Mesodermal cell (in vitro differentiated cells): Measurements from ENCODE around the gene C5orf15.

ENCODE experiments used
- H3K27ac ChIP-seq: 2 replicates; pipeline ENCODE4 v1.7.0; 2013; ENCODE audit warnings: mild to moderate bottlenecking, low read depth, low read length, moderate library complexity; ENCODE audit not compliant: severe bottlenecking
- H3K36me3 ChIP-seq: 2 replicates; pipeline ENCODE4 v1.7.1; 2013; ENCODE audit warnings: mild to moderate bottlenecking, low read length, moderate library complexity; ENCODE audit not compliant: control insufficient read depth, insufficient read depth
- H3K4me1 ChIP-seq: one replicate; pipeline ENCODE4 v1.7.1; 2013; ENCODE audit warnings: mild to moderate bottlenecking, low read length; ENCODE audit not compliant: insufficient read depth, control insufficient read depth, poor library complexity, severe bottlenecking
- H3K4me3 ChIP-seq: 2 replicates; pipeline ENCODE4 v1.7.0; 2013; ENCODE audit warnings: low read length, control low read depth, mild to moderate bottlenecking; ENCODE audit not compliant: insufficient read depth, poor library complexity, severe bottlenecking; ENCODE audit errors: extremely low read depth
- H3K9me3 ChIP-seq: 2 replicates; pipeline ENCODE4 v1.7.1; 2013; ENCODE audit warnings: mild to moderate bottlenecking, low read length, moderate library complexity; ENCODE audit not compliant: control insufficient read depth
- WGBS, 2 experiments: methylation state at CpG; one replicate each; pipeline ENCODE4 v1.1.5; 2013; ENCODE audit warnings: missing lambda C conversion rate in 2 of 2; ENCODE audit not compliant: insufficient coverage in 2 of 2; 5-methylcytosine and 5-hydroxymethylcytosine counted together

Gene C5orf15

DNA sequence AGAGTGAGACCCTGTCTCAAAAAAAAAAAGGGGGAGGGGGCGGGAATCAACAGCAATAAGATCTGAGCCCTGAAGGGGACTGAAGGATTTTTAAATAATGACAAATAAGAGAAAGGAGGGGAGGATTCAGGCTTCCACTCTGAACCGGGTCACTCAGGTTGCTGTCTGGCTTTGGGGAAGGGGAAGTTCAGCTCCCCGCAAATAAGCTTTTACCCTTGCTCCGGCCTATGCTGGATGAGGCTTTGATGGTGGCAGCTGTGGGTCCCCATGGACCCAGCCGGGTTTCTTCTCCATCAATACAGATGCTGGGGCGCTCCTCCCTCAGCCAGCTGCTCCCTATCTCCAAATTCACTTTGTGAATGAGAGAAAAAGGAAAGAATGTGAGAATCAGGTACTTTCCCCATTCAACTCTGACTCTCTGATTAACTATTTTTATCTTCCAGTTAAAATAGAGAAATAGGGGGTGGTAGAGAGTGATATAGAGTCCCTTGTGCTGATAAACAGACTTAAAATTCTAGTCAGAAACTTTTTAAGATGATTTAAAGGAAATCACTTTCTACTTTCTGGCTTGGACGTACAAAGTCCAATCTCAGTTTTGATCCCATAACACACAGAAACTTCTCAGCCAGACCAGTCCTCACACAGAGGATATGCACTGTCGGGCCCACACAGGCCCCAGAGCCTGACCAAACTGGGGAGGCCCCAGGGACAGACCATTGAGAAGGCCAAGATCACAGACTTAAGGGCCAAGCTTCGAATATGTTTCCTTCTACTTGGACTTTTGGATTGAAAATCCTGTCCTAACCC lies 39.6 kb downstream of the C5orf15 start:
- no peaks in the 10 kb centered on the region for H3K36me3 ChIP-seq
- H3K9me3 ChIP-seq: no peaks in the 10 kb centered on the region
- no peak overlapping the region for H3K4me3 ChIP-seq
- H3K4me1 ChIP-seq: peaks cover 25% of the 10 kb centered on the region
- no peak overlapping the region for H3K27ac ChIP-seq
- 92 to 98% methylated on average over 4 to 5 of the region's 9 CpGs for WGBS, 2 experiments

DNA sequence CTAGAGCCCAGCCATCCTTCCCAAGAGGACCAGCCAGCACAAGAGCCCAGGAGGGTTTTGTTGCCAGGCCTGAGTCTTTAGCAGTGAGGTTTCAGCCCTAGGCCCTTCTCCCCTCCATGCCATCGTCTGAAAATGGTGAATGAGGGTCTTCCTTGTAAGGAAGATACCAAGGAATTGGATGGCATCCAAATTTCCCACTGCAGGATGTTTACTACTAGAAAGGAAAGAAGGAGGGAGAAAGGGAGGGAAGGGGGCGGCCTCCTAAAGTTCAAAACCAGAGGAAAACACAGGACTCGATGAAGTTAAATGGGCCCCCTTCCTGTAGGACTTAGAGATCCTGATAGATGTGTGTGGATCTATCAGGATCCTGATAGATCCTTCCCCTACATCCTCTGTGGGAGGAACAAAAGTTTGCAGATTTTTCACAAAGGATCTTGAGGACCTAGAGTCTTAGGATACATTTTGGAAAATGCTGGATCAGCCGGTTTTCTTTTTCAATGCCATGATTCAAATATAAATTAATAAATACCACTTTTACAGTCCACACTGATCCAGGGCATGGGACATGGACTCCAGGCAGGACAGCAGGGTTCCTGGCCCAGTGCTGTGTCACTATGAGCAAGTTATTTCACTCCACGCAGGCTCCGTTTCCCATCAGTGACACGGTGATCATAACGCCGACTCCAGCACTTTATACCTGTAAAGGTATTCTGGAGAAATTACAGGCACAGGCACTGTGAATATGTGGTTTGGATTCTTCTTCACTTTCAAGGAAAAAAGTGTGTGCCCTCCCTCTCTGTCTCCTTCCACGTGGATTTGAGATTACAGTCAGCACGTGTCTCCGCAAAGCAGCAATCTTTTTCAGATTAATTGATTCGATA lies 40.9 kb downstream of the C5orf15 start:
- no peaks in the 10 kb centered on the region for H3K9me3 ChIP-seq
- H3K36me3 ChIP-seq: no peaks in the 10 kb centered on the region
- no peak overlapping the region for H3K4me3 ChIP-seq
- WGBS, 2 experiments: 91 to 93% methylated on average over 10 to 11 of the region's 13 CpGs
- no peak overlapping the region for H3K27ac ChIP-seq
- peaks cover 25% of the 10 kb centered on the region for H3K4me1 ChIP-seq

DNA sequence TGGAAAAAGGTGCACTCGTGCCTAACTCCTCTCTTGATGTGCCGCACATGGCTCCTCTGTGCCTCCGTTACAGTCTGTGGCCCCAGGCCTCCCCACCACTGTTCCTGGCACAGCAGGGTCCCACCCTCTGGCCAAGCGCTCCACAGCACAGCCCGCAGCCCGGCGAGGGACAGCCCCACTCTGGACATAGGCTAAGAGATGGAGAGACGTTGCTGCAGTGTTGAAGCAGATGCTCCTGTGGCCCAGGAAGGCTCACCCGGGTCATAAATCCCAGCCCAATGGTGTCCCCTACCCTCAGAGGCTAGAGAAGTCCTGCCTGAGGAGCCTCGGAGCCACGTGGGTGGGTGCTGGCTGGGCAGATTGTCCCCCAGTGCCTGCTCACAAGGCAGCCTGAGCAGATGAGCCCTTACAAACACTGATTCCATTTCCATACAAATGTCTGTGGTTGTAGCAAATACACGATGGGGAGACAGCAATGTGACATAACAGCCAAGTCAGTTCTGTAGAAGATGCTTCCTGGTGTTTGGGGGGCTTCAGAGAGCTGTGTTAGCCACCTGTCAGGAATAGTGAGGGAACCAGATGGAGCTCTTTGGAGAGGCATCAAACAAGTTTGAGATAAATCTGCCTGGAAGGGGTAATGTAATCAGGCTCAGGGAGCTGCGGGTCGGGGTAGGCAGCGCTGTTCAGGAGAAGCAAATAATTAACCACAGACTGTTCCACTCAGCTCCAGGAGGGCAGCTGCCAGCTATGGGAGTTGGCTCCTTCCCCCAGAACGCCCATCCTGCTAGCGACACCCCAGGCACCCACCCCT lies 41.7 kb downstream of the C5orf15 start:
- no peak overlapping the region for H3K4me3 ChIP-seq
- H3K9me3 ChIP-seq: no peaks in the 10 kb centered on the region
- 89 to 95% methylated on average over 14 to 15 of the region's 17 CpGs for WGBS, 2 experiments
- H3K27ac ChIP-seq: no peak overlapping the region
- H3K4me1 ChIP-seq: peaks cover 25% of the 10 kb centered on the region
- no peaks in the 10 kb centered on the region for H3K36me3 ChIP-seq

DNA sequence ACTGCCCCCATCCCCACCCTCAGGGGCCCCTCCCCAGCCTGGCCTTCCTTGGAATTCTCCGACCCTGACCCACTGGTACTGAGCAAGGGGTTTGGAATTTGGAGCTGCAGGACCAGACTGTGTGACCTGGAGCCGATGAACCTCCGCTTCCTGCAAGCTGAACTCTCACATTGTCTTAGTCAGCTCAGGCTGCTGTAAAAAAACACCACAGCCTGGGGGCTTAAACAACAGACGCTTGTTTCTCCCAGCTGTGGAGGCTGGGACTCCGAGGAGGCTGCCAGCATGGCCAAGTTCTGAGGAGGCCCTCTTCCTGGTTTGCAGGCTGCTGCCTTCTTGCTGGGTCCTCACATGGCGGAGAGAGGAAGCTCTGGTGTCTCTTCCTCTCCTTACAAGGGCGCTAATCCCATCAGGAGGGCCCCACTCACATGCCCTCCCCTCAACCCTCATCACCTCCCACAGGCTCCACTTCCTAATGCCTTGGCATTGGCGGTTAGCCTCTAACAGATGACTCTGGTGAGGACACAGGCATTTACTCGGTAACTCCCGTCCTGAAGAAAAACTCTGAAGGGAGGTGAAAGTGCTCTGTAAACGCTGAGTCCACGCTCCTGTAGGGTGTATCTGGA lies 42.4 kb downstream of the C5orf15 start:
- Histone ChIP-seq H3K27ac (no peak overlapping the region), H3K4me1 (peaks cover 25% of the 10 kb centered on the region), H3K4me3 (no peak overlapping the region), H3K9me3 (no peaks in the 10 kb centered on the region), H3K36me3 (no peaks in the 10 kb centered on the region)
- 79 to 85% methylated on average over 9 to 10 of the region's 12 CpGs for WGBS, 2 experiments

DNA sequence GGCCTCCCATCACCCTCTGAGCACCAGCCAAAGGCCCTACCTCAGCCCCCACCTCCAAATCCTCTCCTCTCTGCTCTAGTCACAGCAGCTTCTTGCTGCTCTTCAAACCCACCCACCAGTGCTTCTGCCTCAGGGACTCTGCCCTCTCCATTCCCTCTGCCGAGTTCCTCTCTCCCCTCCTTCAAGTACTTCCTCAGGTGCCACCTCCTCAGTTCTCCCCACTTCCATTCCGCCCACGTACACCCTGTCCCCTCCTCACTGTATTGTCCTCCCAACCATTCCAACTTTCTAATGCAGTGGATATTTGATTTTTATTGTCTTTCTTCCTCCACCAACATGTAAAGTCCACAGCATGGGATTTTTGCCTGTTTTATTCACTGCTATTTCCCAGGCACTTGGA lies 43.2 kb downstream of the C5orf15 start:
- WGBS, 2 experiments: 100% methylated on average over 1 of the region's 3 CpGs; no CpG with 5 or more reads in 1 of the 2 experiments
- peaks cover 25% of the 10 kb centered on the region for H3K4me1 ChIP-seq
- H3K27ac ChIP-seq: no peak overlapping the region
- no peaks in the 10 kb centered on the region for H3K36me3 ChIP-seq
- H3K4me3 ChIP-seq: no peak overlapping the region
- H3K9me3 ChIP-seq: no peaks in the 10 kb centered on the region

DNA sequence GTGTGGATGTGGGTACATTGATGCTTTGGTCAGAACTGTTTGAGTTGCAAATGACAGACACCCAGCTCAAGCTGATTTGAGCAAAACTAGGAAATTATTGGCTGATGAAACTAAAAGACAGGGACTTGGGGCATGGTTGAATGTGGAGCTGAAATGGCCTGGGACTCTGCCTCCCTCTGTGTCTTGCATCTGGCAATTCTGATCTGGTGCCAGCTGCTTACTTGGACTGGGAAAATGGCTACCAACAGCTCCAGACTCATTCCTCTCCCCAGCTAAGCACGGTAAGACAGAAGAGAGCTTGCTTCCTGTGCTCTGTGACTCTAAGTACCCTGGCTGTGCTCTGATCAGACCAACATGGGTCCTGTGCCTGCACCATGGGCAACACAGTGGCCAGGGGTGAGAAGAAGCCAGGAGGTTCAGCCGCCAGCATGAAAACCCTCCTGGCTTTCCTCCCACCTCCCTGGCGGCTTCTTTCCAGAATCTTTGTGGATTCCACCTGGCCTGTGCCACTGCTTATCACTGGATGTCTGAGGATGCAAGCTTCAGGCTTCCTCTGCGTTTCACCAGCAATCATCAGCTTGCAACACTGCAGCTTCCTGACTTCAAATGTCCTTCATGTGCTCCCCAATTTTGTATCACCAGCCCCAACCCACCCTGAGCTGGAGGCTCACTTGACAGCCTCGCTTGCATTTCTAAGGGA lies 44.1 kb downstream of the C5orf15 start:
- peaks cover 25% of the 10 kb centered on the region for H3K4me1 ChIP-seq
- whole genome bisulfite sequencing, 2 experiments: 71 to 85% methylated on average over 4 to 5 of the region's 5 CpGs
- no peaks in the 10 kb centered on the region for H3K9me3 ChIP-seq
- H3K36me3 ChIP-seq: no peaks in the 10 kb centered on the region
- no peak overlapping the region for H3K27ac ChIP-seq
- H3K4me3 ChIP-seq: no peak overlapping the region

DNA sequence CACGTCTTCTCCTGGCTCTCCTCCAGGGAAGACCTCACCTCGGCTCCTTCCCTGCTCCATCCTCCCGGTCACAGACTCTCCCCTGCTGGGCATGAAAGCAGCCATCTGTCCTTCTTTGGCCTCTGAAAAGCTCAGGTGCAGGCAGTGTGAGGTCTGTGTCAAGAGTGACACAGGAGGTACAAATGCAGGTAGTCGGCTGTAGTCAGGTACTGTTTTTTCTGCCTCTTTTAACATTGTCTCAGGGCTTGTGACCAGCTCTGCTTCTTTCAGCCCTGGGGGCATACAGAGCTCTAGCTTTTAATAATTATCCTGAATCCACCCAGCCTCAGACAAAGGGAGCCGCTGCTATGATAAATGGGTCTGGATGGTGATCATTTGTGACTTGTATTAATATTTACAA lies 46.4 kb downstream of the C5orf15 start:
- Histone ChIP-seq H3K36me3 (no peaks in the 10 kb centered on the region), H3K4me1 (peaks cover 25% of the 10 kb centered on the region), H3K9me3 (no peaks in the 10 kb centered on the region), H3K27ac (no peak overlapping the region), H3K4me3 (no peak overlapping the region)
- 65 to 75% methylated on average over 1 to 4 of the region's 5 CpGs for WGBS, 2 experiments

DNA sequence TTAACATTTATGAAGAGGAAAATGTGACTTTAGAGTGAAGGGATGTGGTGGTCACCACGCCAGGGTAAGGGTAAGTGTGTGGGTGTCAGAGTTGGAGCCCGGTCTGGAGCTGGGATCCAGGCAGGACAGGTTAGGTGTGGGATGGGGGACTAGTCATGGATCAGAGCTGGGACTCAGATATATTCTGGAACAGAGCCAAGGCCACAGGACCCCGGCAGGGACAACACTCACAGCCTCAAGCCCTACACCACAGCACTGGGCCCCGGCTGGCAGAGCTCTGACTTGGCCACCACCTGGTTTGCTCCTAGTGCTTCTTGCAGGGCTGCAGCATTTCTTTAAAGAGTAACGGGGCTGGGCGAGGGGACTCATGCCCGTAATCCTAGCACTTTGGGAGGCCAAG lies 47.4 kb downstream of the C5orf15 start:
- Histone ChIP-seq H3K4me3 (no peak overlapping the region), H3K36me3 (no peaks in the 10 kb centered on the region), H3K4me1 (peaks cover 18% of the 10 kb centered on the region), H3K9me3 (no peaks in the 10 kb centered on the region), H3K27ac (no peak overlapping the region)
- 91 to 92% methylated on average over 5 to 6 of the region's 7 CpGs for WGBS, 2 experiments

DNA sequence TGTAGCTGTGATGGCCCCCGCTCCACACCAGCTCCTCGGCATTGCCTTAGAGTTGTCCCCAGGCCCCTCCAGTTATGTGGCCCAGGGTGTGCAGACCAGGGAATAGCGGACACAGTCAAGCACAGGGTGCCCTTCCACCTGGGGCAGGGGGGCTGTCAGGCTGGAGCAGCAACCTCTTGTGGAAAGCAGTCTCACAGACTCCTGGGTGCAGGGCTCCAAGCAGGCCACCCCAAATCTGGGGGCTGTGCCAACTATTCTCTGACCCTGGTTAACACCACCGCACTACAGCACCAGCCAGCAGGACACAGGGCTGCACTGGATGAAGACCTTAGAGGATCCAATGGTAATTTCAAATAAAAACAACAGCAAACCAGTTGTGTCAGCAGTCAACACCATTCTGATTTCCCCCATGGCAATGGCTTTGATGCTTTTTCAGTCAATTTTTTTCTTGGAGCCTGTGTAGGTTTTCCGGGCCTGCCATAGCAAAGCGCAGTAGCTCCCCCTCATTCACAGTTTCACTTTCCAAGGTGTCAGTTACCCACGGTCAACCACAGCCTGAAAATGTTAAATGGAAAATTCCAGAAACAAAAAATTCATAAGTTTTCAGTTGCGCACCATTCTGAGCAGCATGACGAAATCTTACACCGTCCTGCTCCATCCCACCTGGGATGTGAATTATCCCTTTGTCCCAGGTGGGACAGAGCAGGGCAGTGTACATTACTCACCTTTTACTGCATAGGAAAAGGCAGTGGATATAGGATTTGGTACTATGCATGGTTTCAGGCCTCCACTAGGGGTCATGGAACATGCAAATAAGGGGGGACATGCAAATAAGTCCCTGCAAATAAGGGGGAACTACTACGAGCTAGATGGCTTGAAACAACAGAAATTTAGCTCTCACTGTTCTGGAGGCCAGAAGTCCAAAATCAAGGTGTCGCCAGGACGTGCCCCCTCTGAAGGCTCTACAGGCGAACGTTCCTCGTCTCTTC lies 49.0 kb downstream of the C5orf15 start:
- Histone ChIP-seq H3K4me3 (no peak overlapping the region), H3K27ac (no peak overlapping the region), H3K36me3 (no peaks in the 10 kb centered on the region), H3K4me1 (peaks cover 2% of the 10 kb centered on the region), H3K9me3 (no peaks in the 10 kb centered on the region)
- WGBS, 2 experiments: 94% methylated on average over 13 to 15 of the region's 16 CpGs
